ENCODE measurements around the gene OR2A1.
"Not testable (repeated sequence)": the region's sequence is repeated elsewhere in the genome, so short reads cannot be mapped to it uniquely, and the experiment has no call there.

GRCh38 chr7:144317537-144317936, 5.3 kb downstream of the OR2A1 start:
- not testable (repeated sequence) for TF ChIP-seq EZH2 (IDR thresholded peaks at IDR 0.05; ENCODE audit: borderline replicate concordance, insufficient read depth, low read depth, low read length, poor library complexity, severe bottlenecking)
- TF ChIP-seq, protein P1, sequence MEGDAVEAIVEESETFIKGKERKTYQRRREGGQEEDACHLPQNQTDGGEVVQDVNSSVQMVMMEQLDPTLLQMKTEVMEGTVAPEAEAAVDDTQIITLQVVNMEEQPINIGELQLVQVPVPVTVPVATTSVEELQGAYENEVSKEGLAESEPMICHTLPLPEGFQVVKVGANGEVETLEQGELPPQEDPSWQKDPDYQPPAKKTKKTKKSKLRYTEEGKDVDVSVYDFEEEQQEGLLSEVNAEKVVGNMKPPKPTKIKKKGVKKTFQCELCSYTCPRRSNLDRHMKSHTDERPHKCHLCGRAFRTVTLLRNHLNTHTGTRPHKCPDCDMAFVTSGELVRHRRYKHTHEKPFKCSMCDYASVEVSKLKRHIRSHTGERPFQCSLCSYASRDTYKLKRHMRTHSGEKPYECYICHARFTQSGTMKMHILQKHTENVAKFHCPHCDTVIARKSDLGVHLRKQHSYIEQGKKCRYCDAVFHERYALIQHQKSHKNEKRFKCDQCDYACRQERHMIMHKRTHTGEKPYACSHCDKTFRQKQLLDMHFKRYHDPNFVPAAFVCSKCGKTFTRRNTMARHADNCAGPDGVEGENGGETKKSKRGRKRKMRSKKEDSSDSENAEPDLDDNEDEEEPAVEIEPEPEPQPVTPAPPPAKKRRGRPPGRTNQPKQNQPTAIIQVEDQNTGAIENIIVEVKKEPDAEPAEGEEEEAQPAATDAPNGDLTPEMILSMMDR (IDR thresholded peaks at IDR 0.05), result not testable (repeated sequence)

All from B cell (primary cell).